Stimulated activated CD4-positive, alpha-beta T cell treated with anti-CD3 and anti-CD28 coated beads, Interleukin-1b, Interleukin-23, amount 100 ng/mL, for 4 hours (primary cell): ENCODE data around the gene DDX39B.
"Not testable (repeated sequence)": the region's sequence is repeated elsewhere in the genome, so short reads cannot be mapped to it uniquely, and the experiment has no call there.

Experiments
- DNase-seq, 2 donors: peaks; one replicate each; pipeline ENCODE4 v3.0.0-alpha.2; 2020; ENCODE audit warnings: low read depth in 2 of 2

DDX39B gene

GRCh38 chr6:31541658-31542521, at the start of gene DDX39B:
Gene DDX39B, minus strand, starts transcription at chr6:31542003. Its CDS starts 1,471 bp downstream, at chr6:31540532.
- DNase-seq, result peak; percentile 83 to 89

- not testable (repeated sequence) for DNase-seq
Observed at GRCh38 chr6:31590691-31591090, 48.9 kb upstream of the DDX39B start.

- no peak for DNase-seq
Observed at GRCh38 chr6:31588871-31589650, 47.3 kb upstream of the DDX39B start.

- DNase-seq, result no peak
Observed at GRCh38 chr6:31587791-31588777, 46.3 kb upstream of the DDX39B start.

- DNase-seq, result no peak
Observed at GRCh38 chr6:31586599-31587281, 44.9 kb upstream of the DDX39B start.

- DNase-seq, result no peak
Observed at GRCh38 chr6:31586008-31586407, 44.2 kb upstream of the DDX39B start, which contains the start of gene LST1. Gene LST1, plus strand, starts transcription at chr6:31586277. Its CDS starts 1,023 bp downstream, at chr6:31587300.

- no peak for DNase-seq
Observed at GRCh38 chr6:31585491-31585890, 43.7 kb upstream of the DDX39B start.

GRCh38 chr6:31582230-31582643, 40.4 kb upstream of the DDX39B start, which contains the start of gene LTB:
Gene LTB, minus strand, starts transcription at chr6:31582424. Its CDS starts 7 bp downstream, at chr6:31582417.
- DNase-seq, result no peak

- no peak for DNase-seq
Observed at GRCh38 chr6:31581434-31582229, 39.8 kb upstream of the DDX39B start.

- DNase-seq, result peak; percentile 85 to 93
Observed at GRCh38 chr6:31580807-31581433, 39.1 kb upstream of the DDX39B start.

GRCh38 chr6:31580438-31580740, 38.6 kb upstream of the DDX39B start:
- DNase-seq, result no peak

- no peak for DNase-seq
Observed at GRCh38 chr6:31579546-31580437, 38.0 kb upstream of the DDX39B start.

- DNase-seq, result no peak
Observed at GRCh38 chr6:31579119-31579505, 37.3 kb upstream of the DDX39B start.

GRCh38 chr6:31578184-31579118, 36.6 kb upstream of the DDX39B start:
- DNase-seq, result peak in 1 of 2 donors; percentile 47

GRCh38 chr6:31577579-31577966, 35.8 kb upstream of the DDX39B start:
- DNase-seq, result no peak

GRCh38 chr6:31576897-31577578, 35.2 kb upstream of the DDX39B start:
- DNase-seq, result peak in 1 of 2 donors; percentile 50
